HG03025 (cell line): ENCODE measurements around the gene SPATA45.
"Not testable (repeated sequence)": the region's sequence is repeated elsewhere in the genome, so short reads cannot be mapped to it uniquely, and the experiment has no call there.

Experiments used
- ATAC-seq: cut with Tn5 transposase; IDR thresholded peaks from one replicate; pipeline ENCODE4 v1.9.1; 2021; ENCODE audit warnings: mild to moderate bottlenecking, moderate library complexity; ENCODE audit not compliant: unreplicated experiment, low FRiP score

The SPATA45 gene

GRCh38 chr1:212847549-212847948, at the start of gene SPATA45:
Gene SPATA45 (minus strand): TSS chr1:212847649. CDS start chr1:212836149, 11,500 bp downstream.
- ATAC-seq: no peak

- no peak for ATAC-seq
Measured at GRCh38 chr1:212892108-212892507, 44.7 kb upstream of the SPATA45 start.

- ATAC-seq: no peak
Measured at GRCh38 chr1:212884592-212884991, 37.1 kb upstream of the SPATA45 start.

GRCh38 chr1:212879947-212880690, 32.7 kb upstream of the SPATA45 start:
- ATAC-seq: no peak

- no peak for ATAC-seq
Measured at GRCh38 chr1:212878418-212878817, 31.0 kb upstream of the SPATA45 start.

- ATAC-seq: peak; percentile 63
Measured at GRCh38 chr1:212873518-212873917, 26.1 kb upstream of the SPATA45 start.

GRCh38 chr1:212871976-212872375, 24.5 kb upstream of the SPATA45 start:
- ATAC-seq: no peak

GRCh38 chr1:212867192-212867591, 19.7 kb upstream of the SPATA45 start:
- ATAC-seq: no peak

GRCh38 chr1:212864201-212864600, 16.8 kb upstream of the SPATA45 start:
- ATAC-seq: no peak

- not testable (repeated sequence) for ATAC-seq
Measured at GRCh38 chr1:212863345-212863744, 15.9 kb upstream of the SPATA45 start.

- no peak for ATAC-seq
Measured at GRCh38 chr1:212862111-212862690, 14.8 kb upstream of the SPATA45 start.

GRCh38 chr1:212860713-212861581, 13.5 kb upstream of the SPATA45 start:
- ATAC-seq: no peak

- ATAC-seq: peak; percentile 16
Measured at GRCh38 chr1:212858461-212859265, 11.2 kb upstream of the SPATA45 start.

- peak; percentile 92 for ATAC-seq
Measured at GRCh38 chr1:212857992-212858460, 10.6 kb upstream of the SPATA45 start, which contains the start of gene FLVCR1. Gene FLVCR1 (plus strand): TSS chr1:212858275. CDS start chr1:212858453, 178 bp downstream.

- ATAC-seq: no peak
Measured at GRCh38 chr1:212856755-212857154, 9.3 kb upstream of the SPATA45 start.

- no peak for ATAC-seq
Measured at GRCh38 chr1:212853658-212854057, 6.2 kb upstream of the SPATA45 start.

- ATAC-seq: no peak
Measured at GRCh38 chr1:212852105-212852688, 4.7 kb upstream of the SPATA45 start.

GRCh38 chr1:212844521-212844920, 2.9 kb downstream of the SPATA45 start:
- not testable (repeated sequence) for ATAC-seq

GRCh38 chr1:212838145-212838544, 9.3 kb downstream of the SPATA45 start:
- ATAC-seq: no peak
